ENCODE measurements around the gene CUX1.
"Not testable (repeated sequence)": the region's sequence is repeated elsewhere in the genome, so short reads cannot be mapped to it uniquely, and the experiment has no call there.

Gene CUX1

GRCh38 chr7:101988060-101988459 is 170.6 kb downstream of the CUX1 start:
- DNase-seq, result not testable (repeated sequence)

- no peak for DNase-seq
Measured at GRCh38 chr7:101988513-101988912, 171.1 kb downstream of the CUX1 start.

- DNase-seq, result no peak
Measured at GRCh38 chr7:101989101-101989500, 171.7 kb downstream of the CUX1 start.

- no peak for DNase-seq
Measured at GRCh38 chr7:101990811-101991418, 173.5 kb downstream of the CUX1 start.

GRCh38 chr7:101991860-101992259 is 174.4 kb downstream of the CUX1 start:
- no peak for DNase-seq

- no peak for DNase-seq
Measured at GRCh38 chr7:101993311-101993710, 175.9 kb downstream of the CUX1 start.

GRCh38 chr7:101995121-101995520 is 177.7 kb downstream of the CUX1 start:
- no peak for DNase-seq

GRCh38 chr7:101996131-101996691 is 178.8 kb downstream of the CUX1 start:
- no peak for DNase-seq

- DNase-seq, result no peak
Measured at GRCh38 chr7:101996876-101997275, 179.4 kb downstream of the CUX1 start.

GRCh38 chr7:101998029-101998905 is 180.8 kb downstream of the CUX1 start:
- DNase-seq, result no peak

- no peak for DNase-seq
Measured at GRCh38 chr7:101998906-101999240, 181.4 kb downstream of the CUX1 start.

- no peak for DNase-seq
Measured at GRCh38 chr7:101999393-101999792, 182.0 kb downstream of the CUX1 start.

GRCh38 chr7:102000123-102000522 is 182.7 kb downstream of the CUX1 start:
- DNase-seq, result no peak

- DNase-seq, result no peak
Measured at GRCh38 chr7:102004229-102004628, 186.8 kb downstream of the CUX1 start.

- DNase-seq, result no peak
Measured at GRCh38 chr7:102004848-102005247, 187.4 kb downstream of the CUX1 start.

GRCh38 chr7:102005933-102006480 is 188.6 kb downstream of the CUX1 start:
- no peak for DNase-seq

GRCh38 chr7:102006695-102007094 is 189.3 kb downstream of the CUX1 start:
- no peak for DNase-seq

GRCh38 chr7:102008535-102009262 is 191.3 kb downstream of the CUX1 start:
- no peak for DNase-seq

GRCh38 chr7:102009628-102010027 is 192.2 kb downstream of the CUX1 start:
- no peak for DNase-seq

GRCh38 chr7:102012112-102012830 is 194.8 kb downstream of the CUX1 start:
- DNase-seq, result not testable (repeated sequence)

GRCh38 chr7:102012941-102013461 is 195.6 kb downstream of the CUX1 start:
- DNase-seq, result no peak

GRCh38 chr7:102018876-102019275 is 201.4 kb downstream of the CUX1 start:
- no peak for DNase-seq
